HepG2 (cell line): ENCODE data around the gene EDN2. TPM values are rescaled to one million over a fixed set of nuclear protein-coding genes. Genes with fewer than 3 reads are reported as not detected.

Experiments used
- ATAC-seq: fragments of 200-7000 bp; cut with Tn5 transposase; 3 replicates; pipeline ENCODE4 v1.9.1; 2020; ENCODE audit warnings: mild to moderate bottlenecking, moderate library complexity
- BruUV-seq: library from RNA; stranded (reverse); fragments of 400-500 nt; replicated peaks from 2 replicates; lab custom pipeline; 2021; lab: Mats Ljungman, UMichigan
- CTCF ChIA-PET: fragments of 300-600 bp; formaldehyde crosslinking; extraction: SDS; loops from one replicate; lab custom pipeline; 2021; ENCODE audit warnings: low total read pairs, inconsistent platforms, low intra/inter-chr PET ratio; lab: Yijun Ruan, JAX
- POLR2A ChIA-PET: fragments of 350-600 bp; sonication (Branson Sonifier 250); formaldehyde crosslinking; loops from one replicate; lab custom pipeline; 2020; ENCODE audit warnings: antibody characterized with exemption, inconsistent platforms; lab: Yijun Ruan, JAX
- DNase-seq: peaks from one replicate; pipeline ENCODE4 v3.0.0-alpha.2; 2015; ENCODE audit warnings: low spot score
- FAIRE-seq: peaks from 3 replicates; lab custom pipeline; 2011; peaks lifted over from hg19 to GRCh38; lab: Jason Lieb, UNC
- H2AFZ ChIP-seq: one replicate; pipeline ENCODE4 v1.6.1; 2011; ENCODE audit warnings: low read length, inconsistent platforms
- H3K27ac ChIP-seq: fragments of 300-600 bp; 3 replicates; pipeline ENCODE4 v1.8.0; 2011; ENCODE audit warnings: mixed run types, mild to moderate bottlenecking, mixed read lengths, low read length, inconsistent platforms; ENCODE audit not compliant: insufficient read depth; ENCODE audit errors: extremely low read length
- H3K27me3 ChIP-seq, 2 experiments: fragments of 200-600 bp in 1 of 2; 2 replicates in 1 of 2; 3 replicates in 1 of 2; pipeline versions ENCODE4 v1.6.0 to v1.8.0; 2011; ENCODE audit warnings: low read length in 2 of 2, mild to moderate bottlenecking in 2 of 2, moderate library complexity in 2 of 2, inconsistent platforms in 1 of 2; ENCODE audit not compliant: insufficient read depth in 2 of 2, control insufficient read depth in 1 of 2
- H3K36me3 ChIP-seq, 2 experiments: fragments of 200-600 bp in 1 of 2; replicated peaks in 1 of 2; 2 replicates in 1 of 2; 3 replicates in 1 of 2; pipeline versions ENCODE4 v1.5.1 to v1.8.0; 2011; ENCODE audit warnings: low read length in 2 of 2, inconsistent platforms in 1 of 2; ENCODE audit not compliant: insufficient read depth in 2 of 2, control insufficient read depth in 1 of 2
- H3K4me1 ChIP-seq: 2 replicates; pipeline ENCODE4 v1.5.1; 2012; ENCODE audit warnings: low read length, inconsistent platforms; ENCODE audit not compliant: insufficient read depth
- H3K4me2 ChIP-seq: 2 replicates; pipeline ENCODE4 v1.6.0; 2011; ENCODE audit warnings: low read depth, low read length, inconsistent platforms
- H3K4me3 ChIP-seq, 3 experiments: fragments of 200-600 bp in 1 of 3; sonication (generic), shearing (Covaris generic) in 1 of 3; replicated peaks in 1 of 3; 2 replicates each; pipeline ENCODE4 v1.5.1; 2011 to 2016; ENCODE audit warnings: low read length in 3 of 3, inconsistent platforms in 2 of 3, low read depth in 2 of 3, mild to moderate bottlenecking in 2 of 3, control low read depth in 1 of 3, mixed read lengths in 1 of 3; ENCODE audit not compliant: insufficient read depth in 1 of 3
- H3K79me2 ChIP-seq: one replicate; pipeline ENCODE4 v1.6.1; 2011; ENCODE audit warnings: low read length, inconsistent platforms; ENCODE audit not compliant: insufficient read depth
- H3K9ac ChIP-seq: 2 replicates; pipeline ENCODE4 v1.6.0; 2011; ENCODE audit warnings: mild to moderate bottlenecking, low read depth, low read length, inconsistent platforms; ENCODE audit not compliant: insufficient read depth
- H3K9me3 ChIP-seq: 2 replicates; pipeline ENCODE4 v1.5.1; 2012; ENCODE audit warnings: mild to moderate bottlenecking, low read length
- H4K20me1 ChIP-seq: 2 replicates; pipeline ENCODE4 v1.6.0; 2011; ENCODE audit warnings: inconsistent platforms, mild to moderate bottlenecking, low read length, moderate library complexity; ENCODE audit not compliant: insufficient read depth
- ARID2 ChIP-seq: sonication (generic); formaldehyde crosslinking; IDR thresholded peaks from 2 replicates; pipeline ENCODE4 v1.8.1; 2022; ENCODE audit warnings: mild to moderate bottlenecking, missing genetic modification reagents, borderline replicate concordance
- FOXP1 ChIP-seq, 2 experiments: fragments of 450-650 bp in 1 of 2; IDR thresholded peaks; 2 replicates each; pipeline ENCODE4 v1.6.1; 2017 to 2018; ENCODE audit warnings: antibody characterized with exemption in 1 of 2
- GATA4 ChIP-seq: sonication (generic); IDR thresholded peaks from 2 replicates; pipeline ENCODE4 v1.6.1; 2016; ENCODE audit warnings: antibody characterized with exemption, low read depth, borderline replicate concordance
- HDAC6 ChIP-seq: fragments of 200-600 bp; sonication (generic); IDR thresholded peaks from 2 replicates; pipeline ENCODE4 v1.7.0; 2017; ENCODE audit warnings: mild to moderate bottlenecking, antibody characterized with exemption, low read length, low read depth
- ZNF337 ChIP-seq: sonication (generic); formaldehyde crosslinking; IDR thresholded peaks from 2 replicates; pipeline ENCODE4 v1.5.1; 2020; ENCODE audit warnings: missing genetic modification reagents, low read depth, mild to moderate bottlenecking, borderline replicate concordance
- ZNF432 ChIP-seq: sonication (generic); formaldehyde crosslinking; IDR thresholded peaks from 2 replicates; pipeline ENCODE4 v1.5.0; 2020; ENCODE audit warnings: missing genetic modification reagents, mild to moderate bottlenecking, borderline replicate concordance
- ZNF792 ChIP-seq: IDR thresholded peaks from 2 replicates; pipeline ENCODE4 v1.6.1; 2016
- ZXDC ChIP-seq: sonication (generic); formaldehyde crosslinking; IDR thresholded peaks from 2 replicates; pipeline ENCODE4 v1.5.0; 2020; ENCODE audit warnings: mild to moderate bottlenecking, missing genetic modification reagents
- WGBS: methylation state at CpG from one replicate; pipeline ENCODE4 v1.1.6; 2017; ENCODE audit warnings: low lambda C conversion rate; 5-methylcytosine and 5-hydroxymethylcytosine counted together
- in situ Hi-C: cut with HindIII; loops from 2 replicates; pipeline ENCODE4 v1.10.0; 2017; ENCODE audit warnings: low pct_unique_long_range_greater_than_20kb; ENCODE audit not compliant: extremely low pct_ligation_motif_present
- intact Hi-C: fragments of 100-400 bp; cut with micrococcal nuclease; formaldehyde crosslinking; loops from one replicate; pipeline ENCODE4 v1.10.0; 2022; ENCODE audit not compliant: unreplicated experiment
- polyA plus RNA-seq, 8 experiments: library from polyadenylated mRNA; depleted of rRNA in 3 of 8; stranded (reverse) in 7 of 8; unstranded in 1 of 8; fragments of >200 nt; fragmentation: Illumina TruSeq in 4 of 8; extraction: Trizol in 4 of 8; gene quantifications; 2 replicates each; pipeline versions ENCODE4 v1.2.1 to v1.2.3, GENCODE V29; 2011 to 2016; ENCODE audit warnings: low read depth in 4 of 8, missing spikeins in 1 of 8, mixed read lengths in 1 of 8; ENCODE audit not compliant: insufficient read depth in 1 of 8
- total RNA-seq, 5 experiments: library from RNA; depleted of rRNA; stranded (reverse); fragments of >200 nt; fragmentation: Illumina TruSeq; extraction: Trizol; gene quantifications; 2 replicates each; pipeline ENCODE4 v1.2.3, GENCODE V29; 2016; ENCODE audit warnings: low read depth in 1 of 5

The EDN2 gene
- total and polyA plus RNA-seq, 2 of the 13 experiments (the other 11 are each of a cell fraction or from before 2014, with no cell fraction given) = not detected

GRCh38 chr1:41533016-41533730 lies 48.7 kb upstream of the EDN2 start:
- H3K4me3 ChIP-seq = no peak overlapping the region
- ATAC-seq (no peak), DNase-seq (no peak), FAIRE-seq (no peak)
- H2AFZ ChIP-seq = no peak overlapping the region
- H3K36me3 ChIP-seq = no peaks in the 10 kb centered on the region
- no peaks in the 10 kb centered on the region for H4K20me1 ChIP-seq
- ChIA-PET CTCF (no interaction called here), POLR2A (no interaction called here)
- 6% methylated on average over 8 of the region's 12 CpGs for WGBS
- in situ Hi-C loops (no loop called here), intact Hi-C loops (no loop called here)
- peaks cover 5% of the 10 kb centered on the region for H3K9me3 ChIP-seq
- H3K27ac ChIP-seq = no peak overlapping the region
- no peaks in the 10 kb centered on the region for H3K4me1 ChIP-seq
- H3K9ac ChIP-seq = no peak overlapping the region
- no peak overlapping the region for H3K4me2 ChIP-seq
- BruUV-seq = no TSS peak
- H3K79me2 ChIP-seq = no peaks in the 10 kb centered on the region
- TF ChIP-seq HDAC6 (no peak), ZNF337 (CRISPR knock-in tag) (no peak), FOXP1 (IDR thresholded peaks at IDR 0.05) (no peak), FOXP1 (CRISPR knock-in tag; IDR thresholded peaks at IDR 0.05) (no peak), ZNF792 (CRISPR knock-in tag) (no peak), ZXDC (CRISPR knock-in tag) (no peak), GATA4 (no peak), ARID2 (CRISPR knock-in tag) (no peak), ZNF432 (CRISPR knock-in tag) (no peak)
- peaks cover 7 to 32% of the 10 kb centered on the region in 2 experiments; a peak in 4 of 5 replicates for H3K27me3 ChIP-seq
